Measurements from ENCODE around the gene CCL14.

The CCL14 gene

DNA sequence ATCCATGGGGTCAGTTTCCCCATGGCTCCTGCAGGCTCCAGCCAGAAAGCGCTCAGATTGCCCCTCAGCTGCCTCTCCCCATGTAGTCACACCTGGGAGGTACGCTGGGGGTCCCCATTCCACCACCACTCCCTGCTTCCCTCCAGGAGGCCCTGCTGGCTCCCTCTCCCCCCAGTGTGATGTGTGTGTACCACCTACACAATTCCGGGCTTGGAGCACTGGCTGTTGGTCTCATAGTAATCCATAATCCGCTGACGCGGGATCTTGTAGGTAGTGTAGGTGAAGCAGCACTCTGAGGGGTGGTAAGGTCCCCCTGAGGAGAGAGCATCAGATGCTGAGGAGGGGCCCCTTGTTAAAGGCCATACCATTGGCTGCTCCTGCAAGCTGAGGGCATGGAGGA lies 2.4 kb downstream of the CCL14 start:
- Histone ChIP-seq H3K27me3 (ENCODE audit: control insufficient read depth, insufficient read depth, low read length) (no peaks in the 10 kb centered on the region), H3K9ac (ENCODE audit: low read depth, low read length) (no peak overlapping the region), H3K9me3 (ENCODE audit: control insufficient read depth, insufficient read depth, low read length) (no peaks in the 10 kb centered on the region), H3K4me1 (ENCODE audit: control insufficient read depth, insufficient read depth, low read length) (no peaks in the 10 kb centered on the region), H3K36me3 (ENCODE audit: control insufficient read depth, insufficient read depth, low read length) (no peaks in the 10 kb centered on the region), H3K4me3 (ENCODE audit: low read depth, low read length) (no peak overlapping the region)

DNA sequence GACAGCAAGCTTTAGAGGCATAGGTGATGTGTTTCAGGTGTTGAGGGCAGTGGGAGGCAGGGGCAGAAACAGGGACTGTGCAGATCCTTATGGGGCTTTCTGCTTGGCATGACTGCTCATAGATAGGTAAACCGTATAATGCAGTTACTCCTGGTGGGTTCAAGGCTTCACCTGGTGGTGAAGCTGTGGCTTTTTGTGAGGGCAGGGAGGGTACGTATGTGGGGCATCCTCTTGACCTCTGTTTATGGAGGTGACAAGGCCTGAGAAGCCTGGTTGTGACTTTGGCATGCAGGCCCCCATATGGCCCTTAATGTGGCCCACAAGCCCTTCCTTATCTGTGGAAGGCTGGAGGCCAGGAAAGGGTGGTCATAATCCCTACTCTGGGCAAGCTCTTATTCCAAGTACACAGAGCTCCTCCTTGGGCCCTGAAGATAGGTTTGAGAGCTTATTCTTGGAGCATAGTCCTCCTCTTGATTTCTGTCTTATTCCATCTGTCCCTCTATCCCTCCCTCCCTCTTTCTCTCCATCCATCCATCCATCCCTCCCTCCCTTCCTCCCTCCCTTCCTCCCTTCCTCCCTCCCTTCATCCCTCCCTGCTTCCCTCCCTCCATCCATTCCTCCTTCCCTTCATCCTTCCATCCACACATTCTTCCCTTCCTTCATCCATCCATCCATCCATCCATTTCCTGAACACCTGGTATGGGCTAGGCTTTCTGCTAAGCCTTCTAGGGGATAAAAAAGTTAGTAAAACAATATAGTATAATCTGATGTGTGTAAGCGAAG lies 3.9 kb downstream of the CCL14 start:
- Histone ChIP-seq H3K9me3 (ENCODE audit: control insufficient read depth, insufficient read depth, low read length) (no peaks in the 10 kb centered on the region), H3K36me3 (ENCODE audit: control insufficient read depth, insufficient read depth, low read length) (no peaks in the 10 kb centered on the region), H3K27me3 (ENCODE audit: control insufficient read depth, insufficient read depth, low read length) (no peaks in the 10 kb centered on the region), H3K4me3 (ENCODE audit: low read depth, low read length) (no peak overlapping the region), H3K4me1 (ENCODE audit: control insufficient read depth, insufficient read depth, low read length) (no peaks in the 10 kb centered on the region), H3K9ac (ENCODE audit: low read depth, low read length) (no peak overlapping the region)

DNA sequence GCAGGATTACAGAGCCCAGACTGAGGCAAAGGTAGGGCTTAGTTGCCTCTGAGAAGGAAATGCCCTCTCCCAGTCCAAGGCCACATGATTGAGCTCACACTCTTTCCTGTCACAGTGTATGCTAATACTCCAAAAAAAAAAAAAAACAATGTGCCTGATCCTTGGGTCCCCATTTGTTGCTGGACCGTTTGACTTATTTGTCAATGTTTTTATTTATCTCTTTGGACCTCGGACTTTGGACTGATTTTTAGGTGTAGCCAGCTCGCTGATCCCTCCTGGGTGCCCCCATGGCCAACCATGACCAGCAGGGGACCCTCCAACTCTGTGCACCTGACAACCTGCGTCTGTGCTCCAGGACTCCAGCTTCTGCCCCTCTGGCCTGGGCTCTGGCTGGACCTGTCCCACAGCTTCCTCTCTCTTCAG lies 4.6 kb downstream of the CCL14 start:
- H3K4me3 ChIP-seq (ENCODE audit: low read depth, low read length): no peak overlapping the region
- no peak overlapping the region for H3K9ac ChIP-seq (ENCODE audit: low read depth, low read length)
- H3K27me3 ChIP-seq (ENCODE audit: control insufficient read depth, insufficient read depth, low read length): no peaks in the 10 kb centered on the region
- H3K9me3 ChIP-seq (ENCODE audit: control insufficient read depth, insufficient read depth, low read length): no peaks in the 10 kb centered on the region
- H3K36me3 ChIP-seq (ENCODE audit: control insufficient read depth, insufficient read depth, low read length): no peaks in the 10 kb centered on the region
- H3K4me1 ChIP-seq (ENCODE audit: control insufficient read depth, insufficient read depth, low read length): no peaks in the 10 kb centered on the region

DNA sequence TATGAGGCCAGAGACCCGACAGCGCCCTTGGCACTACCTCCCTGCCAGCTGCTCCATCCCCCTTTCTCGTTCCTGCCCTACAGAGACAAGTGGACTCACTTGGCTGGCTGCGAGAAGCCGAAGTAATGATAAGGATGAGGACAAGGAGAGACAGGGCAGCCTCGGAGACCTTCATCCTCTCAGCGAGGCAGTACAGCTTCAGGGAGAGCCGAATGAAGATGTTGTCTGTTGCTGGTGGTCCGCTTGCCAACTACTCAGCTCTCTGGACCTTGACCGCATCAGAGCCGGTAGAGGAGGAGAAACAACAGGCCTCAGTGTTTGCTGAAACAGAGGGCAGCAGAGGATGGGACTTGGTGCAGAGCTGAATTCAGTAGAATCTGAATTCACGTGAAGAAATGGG lies 5.3 kb downstream of the CCL14 start, which contains the start of gene CCL16:
Gene CCL16 (minus strand): TSS at position 252 of the 400 bp plus-strand sequence. CDS start 77 bp downstream, at position 175.
- no peaks in the 10 kb centered on the region for H3K4me1 ChIP-seq (ENCODE audit: control insufficient read depth, insufficient read depth, low read length)
- no peaks in the 10 kb centered on the region for H3K9me3 ChIP-seq (ENCODE audit: control insufficient read depth, insufficient read depth, low read length)
- no peak within 1 kb of the TSS for H3K9ac ChIP-seq (ENCODE audit: low read depth, low read length)
- no peaks in the 10 kb centered on the region for H3K36me3 ChIP-seq (ENCODE audit: control insufficient read depth, insufficient read depth, low read length)
- no peak within 1 kb of the TSS for H3K4me3 ChIP-seq (ENCODE audit: low read depth, low read length)
- no peaks in the 10 kb centered on the region for H3K27me3 ChIP-seq (ENCODE audit: control insufficient read depth, insufficient read depth, low read length)

- H3K9me3 ChIP-seq (ENCODE audit: control insufficient read depth, insufficient read depth, low read length): no peaks in the 10 kb centered on the region
- no peaks in the 10 kb centered on the region for H3K36me3 ChIP-seq (ENCODE audit: control insufficient read depth, insufficient read depth, low read length)
- H3K9ac ChIP-seq (ENCODE audit: low read depth, low read length): no peak overlapping the region
- no peaks in the 10 kb centered on the region for H3K4me1 ChIP-seq (ENCODE audit: control insufficient read depth, insufficient read depth, low read length)
- H3K4me3 ChIP-seq (ENCODE audit: low read depth, low read length): no peak overlapping the region
- H3K27me3 ChIP-seq (ENCODE audit: control insufficient read depth, insufficient read depth, low read length): no peaks in the 10 kb centered on the region
Observed at GRCh38 chr17:35978346-35978745, 8.2 kb downstream of the CCL14 start.

DNA sequence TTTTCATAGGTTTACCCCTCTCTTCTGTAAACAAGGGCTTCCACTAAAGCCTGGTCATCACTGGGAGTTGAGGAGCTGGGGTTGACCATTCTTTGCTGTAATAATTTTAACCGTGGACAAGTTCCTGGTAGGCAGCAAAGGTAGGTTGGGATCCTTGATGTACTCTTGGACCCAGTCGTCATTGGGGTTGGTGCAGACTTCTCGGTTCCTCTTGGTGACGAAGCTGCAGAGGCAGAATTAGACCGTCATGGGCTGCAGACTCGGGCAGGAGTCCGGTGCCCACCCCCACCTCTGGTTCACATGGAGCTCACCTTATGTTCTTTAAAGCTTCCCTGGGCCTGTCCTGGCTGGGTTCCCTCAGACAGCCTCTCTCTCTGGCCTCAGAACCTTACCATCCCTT lies 9.0 kb downstream of the CCL14 start:
- Histone ChIP-seq H3K9me3 (ENCODE audit: control insufficient read depth, insufficient read depth, low read length) (no peaks in the 10 kb centered on the region), H3K4me1 (ENCODE audit: control insufficient read depth, insufficient read depth, low read length) (no peaks in the 10 kb centered on the region), H3K36me3 (ENCODE audit: control insufficient read depth, insufficient read depth, low read length) (no peaks in the 10 kb centered on the region), H3K9ac (ENCODE audit: low read depth, low read length) (no peak overlapping the region), H3K27me3 (ENCODE audit: control insufficient read depth, insufficient read depth, low read length) (no peaks in the 10 kb centered on the region), H3K4me3 (ENCODE audit: low read depth, low read length) (no peak overlapping the region)

DNA sequence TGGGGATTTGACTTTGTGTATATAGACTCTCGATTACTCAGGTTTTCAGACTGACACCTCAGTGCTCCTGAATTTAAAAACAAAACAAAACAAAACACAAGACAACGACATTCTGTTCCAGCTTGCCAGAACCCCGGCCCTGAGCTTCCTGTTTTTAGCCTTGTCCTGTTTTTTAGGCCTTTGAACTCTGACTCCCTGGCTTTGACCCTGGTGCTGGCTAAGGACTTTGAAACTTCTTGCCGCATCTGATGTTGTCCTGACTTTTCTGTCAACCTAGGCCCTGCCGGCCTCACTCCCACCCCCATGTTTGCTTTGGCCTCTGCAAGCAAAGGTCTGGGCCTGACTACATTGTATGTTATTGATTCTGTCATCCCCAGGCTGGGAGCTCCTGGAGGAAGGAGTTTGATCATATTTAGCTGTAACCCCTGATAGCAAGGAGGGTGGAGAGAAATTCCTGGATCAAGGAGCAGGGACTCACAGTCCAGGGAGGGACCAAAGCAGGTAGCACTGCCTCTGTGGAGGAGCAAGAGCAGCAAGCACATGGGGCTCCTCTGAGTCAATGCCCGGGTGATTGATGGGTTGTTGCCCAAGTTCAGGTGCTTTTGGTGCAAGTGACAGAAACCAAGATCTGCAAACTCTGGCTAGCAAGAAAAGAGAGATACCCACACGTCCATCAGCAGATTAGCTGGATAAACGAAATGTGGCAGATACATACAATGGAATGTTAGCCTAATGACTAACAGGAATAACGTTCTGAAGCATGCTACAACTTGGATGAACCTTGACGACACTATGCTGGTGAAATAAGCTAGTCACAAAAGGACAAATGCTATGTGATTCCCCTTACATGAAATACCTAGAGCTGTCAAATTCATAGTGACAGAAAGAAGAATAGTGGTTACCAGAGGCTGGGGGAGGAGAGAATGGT lies 12.9 kb downstream of the CCL14 start:
- no peaks in the 10 kb centered on the region for H3K36me3 ChIP-seq (ENCODE audit: control insufficient read depth, insufficient read depth, low read length)
- H3K4me1 ChIP-seq (ENCODE audit: control insufficient read depth, insufficient read depth, low read length): no peaks in the 10 kb centered on the region

GRCh38 chr17:35972945-35973332 lies 13.6 kb downstream of the CCL14 start:
- Histone ChIP-seq H3K36me3 (ENCODE audit: control insufficient read depth, insufficient read depth, low read length) (no peaks in the 10 kb centered on the region), H3K9ac (ENCODE audit: low read depth, low read length) (no peak overlapping the region), H3K4me3 (ENCODE audit: low read depth, low read length) (no peak overlapping the region), H3K9me3 (ENCODE audit: control insufficient read depth, insufficient read depth, low read length) (no peaks in the 10 kb centered on the region), H3K27me3 (ENCODE audit: control insufficient read depth, insufficient read depth, low read length) (no peaks in the 10 kb centered on the region), H3K4me1 (ENCODE audit: control insufficient read depth, insufficient read depth, low read length) (no peaks in the 10 kb centered on the region)

More for the DNA sequence above, 12.9 kb downstream of the CCL14 start:
- no peak overlapping the region for H3K9ac ChIP-seq (ENCODE audit: low read depth, low read length)
- no peaks in the 10 kb centered on the region for H3K27me3 ChIP-seq (ENCODE audit: control insufficient read depth, insufficient read depth, low read length)
- no peaks in the 10 kb centered on the region for H3K9me3 ChIP-seq (ENCODE audit: control insufficient read depth, insufficient read depth, low read length)
- H3K4me3 ChIP-seq (ENCODE audit: low read depth, low read length): no peak overlapping the region

DNA sequence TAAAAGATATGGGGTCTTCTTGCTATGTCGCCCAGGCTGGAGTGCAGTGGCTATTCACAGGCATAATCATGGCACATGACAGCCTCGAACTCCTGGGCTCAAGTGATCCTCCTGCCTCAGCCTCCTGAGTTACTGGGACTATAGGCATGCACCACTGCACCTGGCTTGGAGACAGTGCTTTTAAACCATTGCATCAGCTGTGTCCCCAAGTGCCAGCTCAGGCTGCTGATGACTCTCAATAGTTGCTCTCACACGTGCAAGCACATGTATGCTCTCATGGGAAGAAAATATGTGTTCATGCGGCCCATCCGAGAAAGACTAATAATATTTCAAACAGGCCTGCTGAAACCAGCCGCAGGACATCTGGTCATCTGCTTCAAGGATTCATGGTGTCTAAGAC lies 14.0 kb downstream of the CCL14 start:
- Histone ChIP-seq H3K9me3 (ENCODE audit: control insufficient read depth, insufficient read depth, low read length) (no peaks in the 10 kb centered on the region), H3K27me3 (ENCODE audit: control insufficient read depth, insufficient read depth, low read length) (no peaks in the 10 kb centered on the region), H3K4me1 (ENCODE audit: control insufficient read depth, insufficient read depth, low read length) (no peaks in the 10 kb centered on the region), H3K4me3 (ENCODE audit: low read depth, low read length) (no peak overlapping the region), H3K9ac (ENCODE audit: low read depth, low read length) (no peak overlapping the region), H3K36me3 (ENCODE audit: control insufficient read depth, insufficient read depth, low read length) (no peaks in the 10 kb centered on the region)

DNA sequence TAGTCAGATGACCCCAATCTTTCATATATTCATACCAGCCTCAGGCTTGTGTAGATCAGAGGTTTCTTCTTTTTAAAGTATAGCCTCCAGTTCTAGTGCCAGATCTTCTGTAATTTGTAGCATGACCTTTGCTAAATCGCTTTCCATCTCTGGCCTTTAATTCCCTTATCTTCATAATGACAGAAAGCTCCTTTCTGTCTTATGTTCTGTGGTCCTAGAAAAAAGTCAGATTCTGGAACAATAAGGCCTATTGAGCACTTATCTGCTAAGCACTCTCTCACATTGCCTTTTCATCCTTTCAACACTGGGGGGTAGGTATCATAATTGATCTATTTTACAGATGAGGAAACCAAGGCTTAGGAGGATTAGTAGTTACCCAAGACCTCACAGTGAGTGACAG lies 14.5 kb downstream of the CCL14 start:
- no peaks in the 10 kb centered on the region for H3K36me3 ChIP-seq (ENCODE audit: control insufficient read depth, insufficient read depth, low read length)
- no peaks in the 10 kb centered on the region for H3K27me3 ChIP-seq (ENCODE audit: control insufficient read depth, insufficient read depth, low read length)
- H3K4me1 ChIP-seq (ENCODE audit: control insufficient read depth, insufficient read depth, low read length): no peaks in the 10 kb centered on the region
- no peaks in the 10 kb centered on the region for H3K9me3 ChIP-seq (ENCODE audit: control insufficient read depth, insufficient read depth, low read length)
- H3K9ac ChIP-seq (ENCODE audit: low read depth, low read length): no peak overlapping the region
- no peak overlapping the region for H3K4me3 ChIP-seq (ENCODE audit: low read depth, low read length)

GRCh38 chr17:35969558-35970380 lies 16.8 kb downstream of the CCL14 start:
- H3K9ac ChIP-seq (ENCODE audit: low read depth, low read length): no peak overlapping the region
- H3K4me3 ChIP-seq (ENCODE audit: low read depth, low read length): no peak overlapping the region
- H3K4me1 ChIP-seq (ENCODE audit: control insufficient read depth, insufficient read depth, low read length): no peaks in the 10 kb centered on the region
- no peaks in the 10 kb centered on the region for H3K27me3 ChIP-seq (ENCODE audit: control insufficient read depth, insufficient read depth, low read length)
- no peaks in the 10 kb centered on the region for H3K36me3 ChIP-seq (ENCODE audit: control insufficient read depth, insufficient read depth, low read length)
- H3K9me3 ChIP-seq (ENCODE audit: control insufficient read depth, insufficient read depth, low read length): no peaks in the 10 kb centered on the region

Measured in iPS-15b (cell line).